ENCODE measurements around the gene PRKAG1. TPM values are rescaled to one million over a fixed set of nuclear protein-coding genes. Genes with fewer than 3 reads are reported as not detected.

Gene PRKAG1
- total RNA-seq, 4 donors from 2014 or later, result 34.1 to 42.2 (median 37.9) TPM

GRCh38 chr12:49027846-49028555 is 9.4 kb upstream of the PRKAG1 start:
- Histone ChIP-seq H3K9me3 (no peaks in the 10 kb centered on the region), H3K27me3 (no peaks in the 10 kb centered on the region), H3K36me3 (peaks cover 0 to 97% (median 0%) of the 10 kb centered on the region in 3 donors), H3K27ac (no peak overlapping the region), H3K4me3 (no peak overlapping the region), H3K4me1 (no peaks in the 10 kb centered on the region)
- no peak for DNase-seq
- TF ChIP-seq, protein P1, sequence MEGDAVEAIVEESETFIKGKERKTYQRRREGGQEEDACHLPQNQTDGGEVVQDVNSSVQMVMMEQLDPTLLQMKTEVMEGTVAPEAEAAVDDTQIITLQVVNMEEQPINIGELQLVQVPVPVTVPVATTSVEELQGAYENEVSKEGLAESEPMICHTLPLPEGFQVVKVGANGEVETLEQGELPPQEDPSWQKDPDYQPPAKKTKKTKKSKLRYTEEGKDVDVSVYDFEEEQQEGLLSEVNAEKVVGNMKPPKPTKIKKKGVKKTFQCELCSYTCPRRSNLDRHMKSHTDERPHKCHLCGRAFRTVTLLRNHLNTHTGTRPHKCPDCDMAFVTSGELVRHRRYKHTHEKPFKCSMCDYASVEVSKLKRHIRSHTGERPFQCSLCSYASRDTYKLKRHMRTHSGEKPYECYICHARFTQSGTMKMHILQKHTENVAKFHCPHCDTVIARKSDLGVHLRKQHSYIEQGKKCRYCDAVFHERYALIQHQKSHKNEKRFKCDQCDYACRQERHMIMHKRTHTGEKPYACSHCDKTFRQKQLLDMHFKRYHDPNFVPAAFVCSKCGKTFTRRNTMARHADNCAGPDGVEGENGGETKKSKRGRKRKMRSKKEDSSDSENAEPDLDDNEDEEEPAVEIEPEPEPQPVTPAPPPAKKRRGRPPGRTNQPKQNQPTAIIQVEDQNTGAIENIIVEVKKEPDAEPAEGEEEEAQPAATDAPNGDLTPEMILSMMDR (IDR thresholded peaks at IDR 0.05), result no peak
- TF ChIP-seq POLR2A (IDR thresholded peaks at IDR 0.05), result no peak

DNA sequence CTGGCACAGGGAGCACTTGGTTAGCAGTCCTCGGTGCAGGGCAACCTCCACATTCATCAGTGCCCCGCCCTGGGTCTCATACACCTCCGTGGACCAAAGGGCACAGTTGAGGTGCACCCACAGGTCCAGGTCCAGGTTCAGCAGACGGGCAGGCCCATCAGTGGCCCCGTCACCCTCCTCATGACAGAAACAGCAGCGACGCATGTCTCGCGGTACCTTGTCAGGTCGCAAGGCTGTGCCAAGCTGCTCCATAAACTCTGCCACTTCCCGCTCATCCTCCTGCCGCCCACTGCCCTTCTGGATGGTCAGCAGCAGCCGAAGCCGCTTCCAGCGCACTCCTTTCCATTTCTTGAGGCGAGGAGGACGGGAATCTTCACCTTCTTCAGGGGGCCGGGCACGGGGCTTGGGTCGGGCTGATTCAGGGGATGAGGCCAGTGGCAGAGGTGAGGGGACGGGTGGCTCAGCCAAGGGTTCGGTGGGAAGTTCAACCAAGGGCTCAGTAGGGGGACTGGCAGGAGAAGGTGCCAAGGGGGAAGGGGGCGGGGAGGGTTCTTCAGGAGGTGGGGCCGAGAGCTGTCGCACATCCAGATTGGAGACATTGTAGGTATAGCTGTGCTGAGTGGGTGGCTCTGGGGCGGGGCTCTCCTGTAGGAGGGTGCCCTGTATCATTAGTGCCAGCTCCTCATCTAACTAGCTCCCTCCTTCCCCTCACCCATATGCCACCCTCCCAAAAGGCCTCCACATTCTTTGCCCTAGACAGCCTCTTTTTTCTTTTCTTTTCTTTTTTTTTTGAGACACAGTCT is 8.3 kb upstream of the PRKAG1 start:
- H3K27me3 ChIP-seq, result no peaks in the 10 kb centered on the region
- peaks cover 0 to 97% (median 0%) of the 10 kb centered on the region in 3 donors for H3K36me3 ChIP-seq
- no peak for TF ChIP-seq POLR2A (IDR thresholded peaks at IDR 0.05)
- TF ChIP-seq, protein P1 (IDR thresholded peaks at IDR 0.05), result no peak
- H3K9me3 ChIP-seq, result no peaks in the 10 kb centered on the region
- no peak overlapping the region for H3K4me3 ChIP-seq
- H3K4me1 ChIP-seq, result no peaks in the 10 kb centered on the region
- H3K27ac ChIP-seq, result no peak overlapping the region
- peak in 2 of 3 donors; percentile 54 to 66 for DNase-seq

DNA sequence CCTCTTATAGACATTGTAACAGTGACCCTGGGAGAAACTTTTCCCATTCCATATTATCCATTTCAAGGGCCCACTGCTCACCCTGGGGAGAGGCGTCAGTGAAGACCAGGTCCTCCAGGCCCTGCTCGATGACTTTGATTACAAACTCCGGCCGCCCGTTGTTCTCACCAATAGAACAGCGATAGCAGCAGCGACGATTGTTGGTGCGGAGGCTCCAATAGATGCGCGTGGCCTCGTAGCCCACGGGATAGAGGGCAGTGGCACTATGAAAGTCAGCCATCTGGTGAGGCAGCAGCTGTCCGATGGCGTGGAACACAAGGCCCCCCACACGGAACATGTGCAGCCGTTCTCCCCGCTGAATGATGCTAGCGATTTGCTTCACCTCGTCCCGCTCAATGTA is 7.5 kb upstream of the PRKAG1 start:
- no peak for TF ChIP-seq POLR2A (IDR thresholded peaks at IDR 0.05)
- peaks cover 0 to 97% (median 0%) of the 10 kb centered on the region in 3 donors for H3K36me3 ChIP-seq
- no peaks in the 10 kb centered on the region for H3K9me3 ChIP-seq
- H3K27me3 ChIP-seq, result no peaks in the 10 kb centered on the region
- no peak overlapping the region for H3K4me3 ChIP-seq
- no peak overlapping the region for H3K27ac ChIP-seq
- no peak for DNase-seq
- H3K4me1 ChIP-seq, result no peaks in the 10 kb centered on the region

DNA sequence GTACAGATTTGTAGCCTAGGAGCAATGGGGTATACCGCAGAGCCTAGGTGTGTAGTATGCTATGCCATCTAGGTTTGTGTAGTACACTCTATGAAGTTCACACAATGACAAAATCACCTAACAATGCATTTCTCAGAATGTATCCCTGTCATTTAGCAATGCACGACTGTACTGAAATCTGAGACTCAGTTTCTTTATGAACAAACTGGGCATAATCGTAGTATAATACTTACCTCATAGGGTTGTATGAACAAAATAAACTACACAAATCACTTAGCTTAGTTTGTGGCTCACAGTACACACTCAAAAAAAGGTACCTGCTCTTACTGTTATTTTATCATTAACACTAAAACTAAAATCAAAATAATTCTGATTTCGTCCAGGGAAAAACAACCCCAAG is 6.9 kb upstream of the PRKAG1 start:
- no peak for TF ChIP-seq POLR2A (IDR thresholded peaks at IDR 0.05)
- TF ChIP-seq, protein P1 (IDR thresholded peaks at IDR 0.05), result no peak
- H3K36me3 ChIP-seq, result peaks cover 0 to 91% (median 0%) of the 10 kb centered on the region in 3 donors

GRCh38 chr12:49024543-49024942 is 6.0 kb upstream of the PRKAG1 start:
- Histone ChIP-seq H3K9me3 (no peaks in the 10 kb centered on the region), H3K27ac (no peak overlapping the region), H3K36me3 (peaks cover 0 to 85% (median 0%) of the 10 kb centered on the region in 3 donors), H3K27me3 (no peaks in the 10 kb centered on the region), H3K4me1 (peaks cover 0 to 3% (median 0%) of the 10 kb centered on the region in 4 donors), H3K4me3 (no peak overlapping the region)
- TF ChIP-seq, protein P1 (IDR thresholded peaks at IDR 0.05), result no peak
- TF ChIP-seq POLR2A (IDR thresholded peaks at IDR 0.05), result no peak
- DNase-seq, result no peak

More for the DNA sequence above, 6.9 kb upstream of the PRKAG1 start:
- no peak for DNase-seq
- Histone ChIP-seq H3K4me1 (no peaks in the 10 kb centered on the region), H3K27me3 (no peaks in the 10 kb centered on the region), H3K4me3 (no peak overlapping the region), H3K9me3 (no peaks in the 10 kb centered on the region), H3K27ac (no peak overlapping the region)

GRCh38 chr12:49023812-49024211 is 5.2 kb upstream of the PRKAG1 start:
- Histone ChIP-seq H3K36me3 (peaks cover 0 to 78% (median 0%) of the 10 kb centered on the region in 3 donors), H3K27me3 (no peaks in the 10 kb centered on the region), H3K27ac (no peak overlapping the region), H3K4me1 (peaks cover 0 to 8% (median 0%) of the 10 kb centered on the region in 4 donors), H3K4me3 (no peak overlapping the region), H3K9me3 (no peaks in the 10 kb centered on the region)
- DNase-seq, result no peak
- TF ChIP-seq POLR2A (IDR thresholded peaks at IDR 0.05), result no peak
- TF ChIP-seq, protein P1 (IDR thresholded peaks at IDR 0.05), result no peak

Measured in Peyer's patch (tissue), 4 donors.